ENCODE data around the gene ARHGEF4. TPM values are rescaled to one million over a fixed set of nuclear protein-coding genes. Genes with fewer than 3 reads are reported as not detected.

ARHGEF4 gene
- total RNA-seq, 2 experiments from 2014 or later = 0.40 to 0.47 TPM

- Mint-ChIP-seq H3K9me3 (no peaks in the 10 kb centered on the region), H3K4me3 (no peak overlapping the region)
These were observed 202.4 kb downstream of the ARHGEF4 start for GRCh38 chr2:131039101-131039440.

GRCh38 chr2:131039535-131039907 lies 202.8 kb downstream of the ARHGEF4 start:
- peak overlapping the region; percentile 30 for H3K4me3 Mint-ChIP-seq
- H3K9me3 Mint-ChIP-seq = no peaks in the 10 kb centered on the region
- ChIA-PET CTCF (interaction anchor here (0.6 kb wide), 1 partner anchor 55 kb away, joined by 3 read pairs; no protein-coding TSS in a partner anchor), POLR2A (no interaction called here)
- no peak for DNase-seq
- H3K4me1 Mint-ChIP-seq = peaks cover 27% of the 10 kb centered on the region
- H3K27me3 Mint-ChIP-seq = peaks cover 16% of the 10 kb centered on the region
- H3K27ac Mint-ChIP-seq = peak overlapping the region; percentile 60
- peaks cover 6% of the 10 kb centered on the region for H3K36me3 Mint-ChIP-seq (ENCODE audit: low read depth)

More at GRCh38 chr2:131039101-131039440, 202.4 kb downstream of the ARHGEF4 start:
- peaks cover 27% of the 10 kb centered on the region for H3K4me1 Mint-ChIP-seq
- CTCF ChIA-PET = no interaction called here
- peaks cover 20% of the 10 kb centered on the region for H3K27me3 Mint-ChIP-seq
- H3K27ac Mint-ChIP-seq = no peak overlapping the region
- POLR2A ChIA-PET = no interaction called here
- peaks cover 6% of the 10 kb centered on the region for H3K36me3 Mint-ChIP-seq (ENCODE audit: low read depth)
- no peak for DNase-seq

GRCh38 chr2:131039908-131040660 lies 203.4 kb downstream of the ARHGEF4 start:
- peak; percentile 43 for DNase-seq
- H3K9me3 Mint-ChIP-seq = no peaks in the 10 kb centered on the region

GRCh38 chr2:131040661-131041401 lies 204.1 kb downstream of the ARHGEF4 start:
- Mint-ChIP-seq H3K27me3 (peaks cover 9% of the 10 kb centered on the region), H3K9me3 (no peaks in the 10 kb centered on the region), H3K27ac (peak overlapping the region; percentile 80), H3K4me3 (peak overlapping the region; percentile 70), H3K36me3 (ENCODE audit: low read depth) (peaks cover 6% of the 10 kb centered on the region), H3K4me1 (peaks cover 27% of the 10 kb centered on the region)
- peak; percentile 32 for DNase-seq
- ChIA-PET POLR2A (interaction anchor here (0.6 kb wide), 1 partner anchor 668 kb away, joined by 3 read pairs; no protein-coding TSS in a partner anchor), CTCF (interaction anchor here (1.0 to 1.3 kb wide), 2 partner anchors 8 to 13 kb away, joined by 4 to 5 read pairs; no protein-coding TSS in a partner anchor)

More at GRCh38 chr2:131039908-131040660, 203.4 kb downstream of the ARHGEF4 start:
- Mint-ChIP-seq H3K4me1 (peaks cover 27% of the 10 kb centered on the region), H3K36me3 (ENCODE audit: low read depth) (peaks cover 6% of the 10 kb centered on the region), H3K27ac (no peak overlapping the region), H3K4me3 (peak overlapping the region; percentile 70), H3K27me3 (peaks cover 15% of the 10 kb centered on the region)
- ChIA-PET POLR2A (no interaction called here), CTCF (interaction anchor here (0.6 kb wide), 2 partner anchors 26 to 55 kb away, joined by 3 to 4 read pairs; no protein-coding TSS in a partner anchor)

GRCh38 chr2:131041402-131042147 lies 204.9 kb downstream of the ARHGEF4 start:
- Mint-ChIP-seq H3K9me3 (no peaks in the 10 kb centered on the region), H3K36me3 (ENCODE audit: low read depth) (peaks cover 6% of the 10 kb centered on the region), H3K4me1 (peaks cover 27% of the 10 kb centered on the region), H3K27me3 (peaks cover 2% of the 10 kb centered on the region), H3K4me3 (peak overlapping the region; percentile 70), H3K27ac (peak overlapping the region; percentile 80)
- CTCF ChIA-PET = interaction anchor here (0.8 to 1.3 kb wide), 3 partner anchors 9 to 12 kb away, joined by 3 to 5 read pairs (median 4); no protein-coding TSS in a partner anchor
- POLR2A ChIA-PET = interaction anchor here (0.6 kb wide), 1 partner anchor 669 kb away, joined by 3 read pairs; no protein-coding TSS in a partner anchor
- no peak for DNase-seq

- no peak for DNase-seq
- ChIA-PET CTCF (interaction anchor here (0.8 to 1.0 kb wide), 2 partner anchors 9 to 11 kb away, joined by 3 to 5 read pairs; no protein-coding TSS in a partner anchor), POLR2A (no interaction called here)
- H3K9me3 Mint-ChIP-seq = no peaks in the 10 kb centered on the region
- H3K36me3 Mint-ChIP-seq (ENCODE audit: low read depth) = peaks cover 6% of the 10 kb centered on the region
- H3K27ac Mint-ChIP-seq = peak overlapping the region; percentile 68
- H3K4me1 Mint-ChIP-seq = peaks cover 27% of the 10 kb centered on the region
- H3K4me3 Mint-ChIP-seq = no peak overlapping the region
- no peaks in the 10 kb centered on the region for H3K27me3 Mint-ChIP-seq
These were observed 205.5 kb downstream of the ARHGEF4 start for GRCh38 chr2:131042148-131042775.

GRCh38 chr2:131043199-131044074 lies 206.7 kb downstream of the ARHGEF4 start:
- no peak for DNase-seq
- Mint-ChIP-seq H3K36me3 (ENCODE audit: low read depth) (peaks cover 10% of the 10 kb centered on the region), H3K4me1 (peaks cover 27% of the 10 kb centered on the region), H3K27me3 (no peaks in the 10 kb centered on the region), H3K4me3 (no peak overlapping the region), H3K9me3 (no peaks in the 10 kb centered on the region), H3K27ac (peak overlapping the region; percentile 60)
- POLR2A ChIA-PET = no interaction called here
- CTCF ChIA-PET = interaction anchor here (1.0 kb wide), 1 partner anchor 16 kb away, joined by 3 read pairs; no protein-coding TSS in a partner anchor

GRCh38 chr2:131044075-131044756 lies 207.5 kb downstream of the ARHGEF4 start:
- POLR2A ChIA-PET = no interaction called here
- no peaks in the 10 kb centered on the region for H3K27me3 Mint-ChIP-seq
- H3K9me3 Mint-ChIP-seq = no peaks in the 10 kb centered on the region
- DNase-seq = no peak
- H3K27ac Mint-ChIP-seq = no peak overlapping the region
- H3K4me1 Mint-ChIP-seq = peaks cover 27% of the 10 kb centered on the region
- CTCF ChIA-PET = interaction anchor here (1.0 kb wide), 1 partner anchor 16 kb away, joined by 3 read pairs; no protein-coding TSS in a partner anchor
- no peak overlapping the region for H3K4me3 Mint-ChIP-seq
- H3K36me3 Mint-ChIP-seq (ENCODE audit: low read depth) = peaks cover 16% of the 10 kb centered on the region

- Mint-ChIP-seq H3K27me3 (no peaks in the 10 kb centered on the region), H3K9me3 (no peaks in the 10 kb centered on the region), H3K4me3 (no peak overlapping the region), H3K36me3 (ENCODE audit: low read depth) (peaks cover 20% of the 10 kb centered on the region), H3K4me1 (peaks cover 25% of the 10 kb centered on the region), H3K27ac (no peak overlapping the region)
- no peak for DNase-seq
- ChIA-PET CTCF (no interaction called here), POLR2A (no interaction called here)
These were observed 208.0 kb downstream of the ARHGEF4 start for GRCh38 chr2:131044757-131045150.

- no peak overlapping the region for H3K4me3 Mint-ChIP-seq
- H3K27ac Mint-ChIP-seq = no peak overlapping the region
- H3K4me1 Mint-ChIP-seq = peaks cover 21% of the 10 kb centered on the region
- no peaks in the 10 kb centered on the region for H3K9me3 Mint-ChIP-seq
- no peak for DNase-seq
- no peaks in the 10 kb centered on the region for H3K27me3 Mint-ChIP-seq
- POLR2A ChIA-PET = no interaction called here
- CTCF ChIA-PET = no interaction called here
- H3K36me3 Mint-ChIP-seq (ENCODE audit: low read depth) = peaks cover 26% of the 10 kb centered on the region
These were observed 208.7 kb downstream of the ARHGEF4 start for GRCh38 chr2:131045286-131046027.
